ENCODE measurements around the gene MEIKIN.
"Not testable (repeated sequence)": the region's sequence is repeated elsewhere in the genome, so short reads cannot be mapped to it uniquely, and the experiment has no call there.

The MEIKIN gene

GRCh38 chr5:131796793-131797693 is 148.4 kb downstream of the MEIKIN start, which contains the start of gene FNIP1:
TSS of gene FNIP1 (minus strand) at chr5:131797017. CDS start at chr5:131796921, 96 bp downstream.
- DNase-seq: peak; percentile 97

- DNase-seq: peak; percentile 17
These were observed 149.3 kb downstream of the MEIKIN start for GRCh38 chr5:131795879-131796792.

- peak; percentile 37 for DNase-seq
These were observed 150.2 kb downstream of the MEIKIN start for GRCh38 chr5:131795228-131795627.

GRCh38 chr5:131794586-131794985 is 150.9 kb downstream of the MEIKIN start:
- peak; percentile 27 for DNase-seq

- no peak for DNase-seq
These were observed 152.6 kb downstream of the MEIKIN start for GRCh38 chr5:131792896-131793295.

- DNase-seq: no peak
These were observed 153.6 kb downstream of the MEIKIN start for GRCh38 chr5:131791866-131792265.

- DNase-seq: no peak
These were observed 154.9 kb downstream of the MEIKIN start for GRCh38 chr5:131790550-131790949.

- no peak for DNase-seq
These were observed 155.7 kb downstream of the MEIKIN start for GRCh38 chr5:131789765-131790164.

- DNase-seq: no peak
These were observed 157.7 kb downstream of the MEIKIN start for GRCh38 chr5:131787736-131788135.

- DNase-seq: peak; percentile 19
These were observed 158.4 kb downstream of the MEIKIN start for GRCh38 chr5:131786900-131787692.

- DNase-seq: no peak
These were observed 159.4 kb downstream of the MEIKIN start for GRCh38 chr5:131786036-131786435.

- no peak for DNase-seq
These were observed 161.6 kb downstream of the MEIKIN start for GRCh38 chr5:131783874-131784273.

- DNase-seq: no peak
These were observed 162.1 kb downstream of the MEIKIN start for GRCh38 chr5:131783357-131783756.

GRCh38 chr5:131782717-131783116 is 162.7 kb downstream of the MEIKIN start:
- no peak for DNase-seq

GRCh38 chr5:131778141-131778540 is 167.3 kb downstream of the MEIKIN start:
- DNase-seq: not testable (repeated sequence)

- DNase-seq: no peak
These were observed 169.0 kb downstream of the MEIKIN start for GRCh38 chr5:131776450-131776849.

- DNase-seq: no peak
These were observed 170.7 kb downstream of the MEIKIN start for GRCh38 chr5:131774652-131775367.

GRCh38 chr5:131773805-131774204 is 171.7 kb downstream of the MEIKIN start:
- no peak for DNase-seq

GRCh38 chr5:131771692-131772091 is 173.8 kb downstream of the MEIKIN start:
- no peak for DNase-seq

GRCh38 chr5:131769961-131770360 is 175.5 kb downstream of the MEIKIN start:
- DNase-seq: no peak

GRCh38 chr5:131769336-131769735 is 176.1 kb downstream of the MEIKIN start:
- DNase-seq: no peak

GRCh38 chr5:131767891-131768290 is 177.6 kb downstream of the MEIKIN start:
- DNase-seq: no peak

Data from MV-4-11 (cell line).